Lung (tissue), 12 donors: Measurements from ENCODE around the gene CCDC60. TPM values are rescaled to one million over a fixed set of nuclear protein-coding genes. Genes with fewer than 3 reads are reported as not detected.

ENCODE experiments used
- ATAC-seq: fragments of 200-7000 bp; cut with Tn5 transposase; one replicate; pipeline ENCODE4 v1.9.1; 2020; ENCODE audit warnings: moderate number of reproducible peaks; ENCODE audit not compliant: insufficient read depth, low FRiP score
- DNase-seq, 3 donors: peaks; one replicate each; pipeline ENCODE4 v3.0.0-alpha.2; 2013 to 2017
- H3K27ac ChIP-seq, 2 donors: one replicate each; pipeline ENCODE4 v1.5.1; 2013; ENCODE audit warnings: mild to moderate bottlenecking in 2 of 2, moderate library complexity in 2 of 2, control low read depth in 1 of 2, inconsistent platforms in 1 of 2, low read depth in 1 of 2, low read length in 1 of 2
- H3K27me3 ChIP-seq, 3 donors: one replicate each; pipeline ENCODE4 v1.5.1; 2013; ENCODE audit warnings: low read length in 2 of 3; ENCODE audit not compliant: control insufficient read depth in 3 of 3, insufficient read depth in 3 of 3
- H3K36me3 ChIP-seq, 4 donors: one replicate each; pipeline ENCODE4 v1.5.1; 2013; ENCODE audit warnings: low read length in 4 of 4, mild to moderate bottlenecking in 1 of 4, moderate library complexity in 1 of 4; ENCODE audit not compliant: control insufficient read depth in 4 of 4, insufficient read depth in 4 of 4
- H3K4me1 ChIP-seq, 5 donors: one replicate each; pipeline ENCODE4 v1.5.1; 2013; ENCODE audit warnings: low read length in 5 of 5, mild to moderate bottlenecking in 2 of 5, moderate library complexity in 1 of 5; ENCODE audit not compliant: control insufficient read depth in 5 of 5, insufficient read depth in 5 of 5
- H3K4me3 ChIP-seq: one replicate; pipeline ENCODE4 v1.5.1; 2013; ENCODE audit warnings: mild to moderate bottlenecking, control low read depth, moderate library complexity
- H3K9ac ChIP-seq, 2 donors: one replicate each; pipeline ENCODE4 v1.5.1; 2013; ENCODE audit warnings: low read length in 2 of 2, control low read depth in 1 of 2; ENCODE audit not compliant: insufficient read depth in 1 of 2
- H3K9me3 ChIP-seq, 4 donors: one replicate each; pipeline ENCODE4 v1.5.1; 2013; ENCODE audit warnings: low read length in 3 of 4, mild to moderate bottlenecking in 1 of 4, moderate library complexity in 1 of 4; ENCODE audit not compliant: control insufficient read depth in 4 of 4, insufficient read depth in 3 of 4
- CTCF ChIP-seq: IDR thresholded peaks from 2 replicates; pipeline ENCODE4 v1.5.1; 2012; ENCODE audit warnings: mild to moderate bottlenecking; ENCODE audit errors: control extremely low read depth, extremely low read depth
- WGBS, 2 donors: extraction: QIAGEN DNeasy Blood & Tissue Kit; methylation state at CpG; one replicate each; pipeline ENCODE4 v1.1.7; 2013; 5-methylcytosine and 5-hydroxymethylcytosine counted together
- polyA plus RNA-seq, 2 donors: library from polyadenylated mRNA; stranded (reverse); fragments of 200-250 nt; gene quantifications; one replicate each; pipeline ENCODE4 v1.2.1, GENCODE V29; 2013
- total RNA-seq, 2 donors: library from RNA; depleted of rRNA in 1 of 2; stranded (reverse); fragments of >200 nt in 1 of 2; gene quantifications; one replicate each; pipeline ENCODE4 v1.2.1, GENCODE V29; 2014 to 2021
- donor health status: control.
- donor health status: control.
- donor health status: Bipolar disorder and iron deficiency.
- donor health status: healthy.
- donor health status: DM: yes; HTN: yes; CAD: no.

Gene CCDC60
- total and polyA plus RNA-seq, 4 donors = 2.1 to 7.6 (median 3.5) TPM

- 58 to 69% methylated on average over 1 of the region's 1 CpG for WGBS, 2 donors
- no peak overlapping the region for H3K9ac ChIP-seq
- ATAC-seq (no peak), DNase-seq (no peak)
- no peak overlapping the region for H3K4me3 ChIP-seq
- peaks cover 0 to 12% (median 3%) of the 10 kb centered on the region in 5 donors for H3K4me1 ChIP-seq
- no peak for TF ChIP-seq CTCF
- no peak overlapping the region for H3K27ac ChIP-seq
- H3K9me3 ChIP-seq = peaks cover 0 to 3% (median 0%) of the 10 kb centered on the region in 4 donors
- H3K27me3 ChIP-seq = no peaks in the 10 kb centered on the region
- H3K36me3 ChIP-seq = no peaks in the 10 kb centered on the region
These were observed 8.7 kb upstream of the CCDC60 start for GRCh38 chr12:119325813-119326212.

- ATAC-seq (no peak), DNase-seq (no peak)
- no peak overlapping the region for H3K27ac ChIP-seq
- no peak overlapping the region for H3K4me3 ChIP-seq
- peaks cover 0 to 12% (median 3%) of the 10 kb centered on the region in 5 donors for H3K4me1 ChIP-seq
- no peak overlapping the region for H3K9ac ChIP-seq
- peaks cover 0 to 3% (median 0%) of the 10 kb centered on the region in 4 donors for H3K9me3 ChIP-seq
- H3K27me3 ChIP-seq = no peaks in the 10 kb centered on the region
- H3K36me3 ChIP-seq = no peaks in the 10 kb centered on the region
- TF ChIP-seq CTCF = no peak
These were observed 8.2 kb upstream of the CCDC60 start for GRCh38 chr12:119326341-119326740.

- H3K27me3 ChIP-seq = no peaks in the 10 kb centered on the region
- ATAC-seq = no peak
- H3K9me3 ChIP-seq = peaks cover 0 to 3% (median 0%) of the 10 kb centered on the region in 4 donors
- DNase-seq = peak; percentile 17 to 67 (median 51)
- WGBS, 2 donors = 51 to 65% methylated on average over 6 of the region's 6 CpGs
- no peak overlapping the region for H3K9ac ChIP-seq
- no peaks in the 10 kb centered on the region for H3K36me3 ChIP-seq
- no peak overlapping the region for H3K27ac ChIP-seq
- no peak overlapping the region for H3K4me3 ChIP-seq
- H3K4me1 ChIP-seq = peaks cover 0 to 12% (median 3%) of the 10 kb centered on the region in 5 donors
- no peak for TF ChIP-seq CTCF
These were observed 7.1 kb upstream of the CCDC60 start for GRCh38 chr12:119327471-119327870.

GRCh38 chr12:119328111-119328510, 6.4 kb upstream of the CCDC60 start:
- Histone ChIP-seq H3K4me1 (peaks cover 0 to 12% (median 3%) of the 10 kb centered on the region in 5 donors), H3K4me3 (no peak overlapping the region), H3K27me3 (no peaks in the 10 kb centered on the region), H3K36me3 (no peaks in the 10 kb centered on the region), H3K9me3 (peaks cover 0 to 3% (median 0%) of the 10 kb centered on the region in 4 donors), H3K9ac (no peak overlapping the region), H3K27ac (no peak overlapping the region)
- 55 to 63% methylated on average over 3 of the region's 3 CpGs for WGBS, 2 donors
- no peak for ATAC-seq
- TF ChIP-seq CTCF = no peak
- peak; percentile 18 to 53 (median 26) for DNase-seq
